HG03108 (cell line): ENCODE results near the gene OSBPL10.
"Not testable (repeated sequence)": the region's sequence is repeated elsewhere in the genome, so short reads cannot be mapped to it uniquely, and the experiment has no call there.

ENCODE experiments used
- ATAC-seq: cut with Tn5 transposase; IDR thresholded peaks from one replicate; pipeline ENCODE4 v1.9.1; 2021; ENCODE audit warnings: moderate library complexity; ENCODE audit not compliant: unreplicated experiment

The OSBPL10 gene

DNA sequence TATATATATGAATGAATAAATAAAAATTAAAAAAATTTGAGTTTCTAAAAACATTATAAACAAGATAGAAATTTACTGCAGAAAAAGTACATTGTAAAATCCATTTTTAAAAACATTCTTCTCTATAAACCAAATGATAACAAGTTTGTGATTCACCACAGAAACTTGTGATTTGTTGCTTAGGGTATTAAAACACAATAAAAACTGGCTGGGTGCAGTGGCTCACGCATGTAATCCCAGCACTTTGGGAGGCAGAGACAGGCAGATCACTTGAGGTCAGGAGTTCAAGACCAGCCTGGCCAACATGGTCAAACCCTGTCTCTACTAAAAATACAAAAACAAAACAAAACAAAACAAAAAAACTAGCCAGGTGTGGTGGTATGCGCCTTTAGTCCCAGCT, 197.2 kb downstream of the OSBPL10 start:
- ATAC-seq: not testable (repeated sequence)

DNA sequence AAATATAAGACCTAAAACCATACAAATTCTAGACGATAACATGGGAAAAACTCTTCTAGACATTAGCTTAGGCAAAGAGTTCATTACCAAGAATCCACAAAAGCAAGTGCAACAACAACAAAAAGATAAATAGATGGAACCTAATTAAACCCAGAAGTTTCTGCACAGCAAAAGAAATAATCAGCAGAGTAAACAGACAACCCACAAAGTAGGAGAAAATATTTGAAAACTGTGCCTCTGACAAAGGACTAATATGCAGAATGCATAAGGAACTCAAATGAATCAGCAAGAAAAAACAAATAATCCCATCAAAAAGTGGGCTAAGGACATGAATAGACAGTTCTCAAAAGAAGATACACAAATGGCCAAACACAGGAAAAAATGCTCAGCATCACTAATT, 198.8 kb downstream of the OSBPL10 start:
- not testable (repeated sequence) for ATAC-seq

DNA sequence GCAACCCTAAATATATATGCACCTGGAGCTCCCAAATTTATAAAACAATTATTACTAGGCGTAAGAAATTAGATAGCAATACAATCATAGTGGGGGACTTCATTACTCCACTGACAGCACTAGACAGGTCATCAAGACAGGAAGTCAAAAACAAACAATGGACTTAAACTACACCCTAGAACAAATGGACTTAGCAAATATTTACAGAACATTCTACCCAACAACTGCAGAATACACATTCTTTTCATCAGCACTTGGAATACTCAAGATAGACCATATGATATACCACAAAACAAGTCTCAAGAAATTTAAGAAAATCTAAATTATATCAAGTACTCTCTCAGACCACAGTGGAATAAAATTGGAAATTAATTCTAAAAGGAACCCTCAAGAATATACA, 201.5 kb downstream of the OSBPL10 start:
- no peak for ATAC-seq

DNA sequence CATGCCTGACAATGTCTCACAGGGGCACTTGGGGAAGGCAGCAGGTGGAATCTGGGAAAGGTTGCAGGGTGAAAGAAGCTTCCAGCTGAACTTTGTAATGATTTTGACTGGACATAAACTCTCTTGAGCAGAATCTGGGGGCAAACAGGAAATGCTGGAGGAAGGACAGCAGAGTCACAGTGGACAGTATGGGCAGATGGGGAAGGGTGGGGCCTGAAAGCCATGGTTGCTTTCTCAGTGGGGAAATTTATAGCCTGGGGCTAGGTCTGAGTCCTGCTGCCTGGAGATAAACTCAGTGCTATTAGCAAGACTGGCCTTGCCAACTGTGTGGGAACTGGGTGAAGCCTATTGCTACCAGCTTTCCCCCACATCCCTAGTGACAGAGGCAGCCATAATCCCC, 203.2 kb downstream of the OSBPL10 start:
- no peak for ATAC-seq

DNA sequence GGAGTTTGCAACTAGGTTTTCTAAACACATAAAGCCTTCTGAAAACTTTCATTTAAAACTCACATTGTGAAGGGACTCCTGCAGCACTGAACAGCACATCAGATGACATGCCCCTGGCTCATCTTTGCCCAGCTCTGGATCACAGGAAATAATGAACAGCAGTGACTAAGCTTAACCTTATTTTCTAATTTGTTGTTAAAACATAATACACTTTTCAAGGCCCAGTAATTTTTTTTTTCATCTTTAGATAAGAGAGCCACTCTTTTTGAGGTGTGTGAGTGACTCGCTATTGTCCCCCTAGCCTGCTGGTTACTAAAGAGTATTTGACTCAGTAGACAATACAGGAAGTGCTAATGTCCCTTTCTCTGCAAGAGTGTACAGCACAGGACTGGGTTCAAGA, 204.0 kb downstream of the OSBPL10 start:
- no peak for ATAC-seq

DNA sequence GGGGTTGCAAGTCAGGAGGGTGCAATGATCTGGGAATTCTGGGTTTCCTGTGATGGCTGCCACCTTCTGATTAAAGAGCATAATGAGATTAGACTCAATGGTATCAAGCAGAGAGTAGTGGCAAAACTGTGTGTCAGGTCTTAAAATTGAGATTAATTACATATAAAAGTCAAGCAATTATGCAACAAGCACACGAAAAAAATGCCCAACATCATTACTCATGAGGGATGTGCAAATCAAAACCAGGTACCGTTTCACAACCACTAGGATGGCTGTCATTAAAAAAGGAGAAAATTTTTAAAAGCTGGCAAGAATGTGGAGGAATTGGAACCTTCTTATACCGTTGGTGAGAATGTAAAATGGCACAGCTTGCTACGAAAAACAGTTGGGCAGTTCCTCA, 205.0 kb downstream of the OSBPL10 start:
- ATAC-seq: no peak

DNA sequence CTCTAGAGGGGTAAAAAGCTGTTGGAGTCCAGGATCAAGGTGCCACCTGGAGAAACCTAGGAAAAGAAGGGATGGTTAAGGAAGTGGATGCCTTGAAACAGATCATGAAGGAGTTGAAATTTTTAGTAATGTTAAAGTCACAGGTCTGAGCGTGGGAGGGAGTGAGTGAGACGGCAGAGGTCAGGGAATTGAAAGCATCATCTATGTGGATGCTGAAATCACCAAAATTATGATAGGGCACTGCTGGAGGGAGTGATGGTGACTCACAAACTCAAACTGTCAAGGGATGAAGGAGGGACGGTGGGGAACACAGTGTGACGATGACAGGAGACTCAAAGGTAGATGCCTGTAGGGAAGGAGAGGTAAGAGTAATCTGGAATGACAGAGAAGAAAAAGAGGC, 205.7 kb downstream of the OSBPL10 start:
- ATAC-seq: no peak

DNA sequence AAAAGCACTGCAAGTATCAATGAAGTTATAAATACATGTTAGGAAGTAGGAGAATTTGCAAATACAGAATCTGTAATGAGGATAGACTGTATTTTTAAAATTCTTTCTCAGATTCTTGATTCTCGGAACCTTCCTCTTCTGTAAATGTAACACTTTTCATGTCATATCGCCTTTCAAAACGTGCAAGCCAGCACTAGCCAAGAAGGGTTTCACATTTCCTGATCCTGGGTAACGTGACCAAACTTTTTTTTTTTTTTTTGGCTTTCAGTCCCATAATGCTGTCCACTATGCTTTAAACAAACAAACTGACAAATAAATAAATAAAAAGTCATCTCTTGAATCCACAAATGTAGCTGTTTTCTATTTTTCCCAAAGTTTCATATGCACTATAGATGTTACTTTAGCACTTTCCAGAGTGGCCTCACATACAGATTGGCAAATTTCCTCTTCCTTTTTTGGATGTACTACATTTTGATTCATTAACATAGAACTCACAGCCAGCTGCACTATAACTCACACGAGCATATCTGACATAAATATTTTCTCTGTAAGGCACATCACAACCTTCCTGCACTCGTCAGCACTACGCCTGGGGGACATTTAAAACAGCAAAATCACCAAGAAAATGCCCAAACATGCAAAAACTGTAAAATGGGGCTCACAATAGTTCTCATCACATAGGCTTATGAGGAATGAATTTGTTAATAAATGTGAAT, 208.1 kb downstream of the OSBPL10 start:
- ATAC-seq: no peak

DNA sequence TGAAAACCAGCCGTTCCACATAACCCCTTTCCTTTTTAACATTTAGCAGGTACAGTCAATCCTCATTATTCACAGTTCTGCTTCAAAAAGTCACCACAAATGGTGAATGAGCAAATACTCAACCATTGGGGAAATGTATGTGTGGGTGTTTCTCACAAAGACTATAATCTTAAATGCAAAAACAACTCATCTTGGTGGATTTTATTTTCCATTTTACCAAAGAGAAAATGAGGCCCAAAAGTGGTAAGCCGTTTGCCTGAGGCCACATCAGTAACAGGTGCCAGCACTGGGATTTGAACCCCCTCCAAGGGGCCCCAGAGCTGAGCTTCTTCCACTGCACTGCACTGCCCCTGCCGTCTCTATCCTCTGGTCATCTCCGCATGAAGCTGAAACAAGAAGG, 208.8 kb downstream of the OSBPL10 start:
- no peak for ATAC-seq

DNA sequence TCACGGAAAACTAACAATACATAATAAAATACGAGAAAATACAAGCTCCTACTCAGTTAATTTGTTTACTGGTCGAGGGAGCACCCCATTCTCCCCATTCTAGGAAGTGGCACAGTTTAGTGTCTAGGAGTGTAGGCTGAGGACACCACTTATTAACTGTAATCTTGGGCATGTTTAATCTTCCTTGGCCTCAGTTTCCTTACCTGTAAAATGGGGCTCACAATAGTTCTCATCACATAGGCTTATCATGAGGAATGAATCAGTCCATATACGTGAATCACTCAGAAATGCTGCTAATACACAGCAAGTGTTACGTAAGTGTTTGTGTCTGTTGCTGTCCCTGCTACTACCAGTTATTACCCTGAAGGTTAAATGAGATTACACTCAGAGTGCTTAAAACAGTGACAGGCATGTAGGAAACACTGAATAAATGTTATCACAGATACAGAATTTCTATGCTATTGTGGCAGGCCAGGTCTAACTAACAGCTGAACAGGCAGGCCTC, 210.2 kb downstream of the OSBPL10 start:
- no peak for ATAC-seq

DNA sequence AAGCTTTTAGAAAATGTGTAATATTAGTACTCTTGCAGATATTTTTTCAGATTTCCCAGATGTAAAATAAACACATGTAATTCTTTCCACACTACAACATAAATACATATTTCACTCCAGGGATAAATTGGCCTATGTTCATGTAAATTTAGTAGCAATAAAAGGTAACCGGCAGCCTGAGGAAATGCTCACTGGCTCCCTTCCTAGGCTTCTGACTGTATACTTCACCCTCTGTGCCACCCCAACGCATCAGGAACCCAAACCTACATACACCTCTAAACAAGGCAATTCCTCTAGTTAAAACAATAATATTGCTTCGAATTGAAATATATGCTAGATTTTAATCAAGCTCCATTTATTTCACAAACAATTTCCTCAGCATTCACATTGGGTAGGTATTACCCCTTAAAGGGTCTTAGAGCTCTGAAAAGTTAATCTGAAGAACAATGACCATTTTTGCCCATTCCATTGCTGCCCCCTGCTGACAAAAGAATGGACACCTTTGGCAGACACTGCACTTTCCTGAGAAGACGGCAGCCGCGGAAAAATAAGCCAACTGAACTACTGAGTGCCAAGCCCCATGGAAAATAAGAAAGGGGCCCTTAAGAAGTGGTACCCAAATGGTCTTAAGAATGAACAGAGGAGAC, 212.5 kb downstream of the OSBPL10 start:
- no peak for ATAC-seq

DNA sequence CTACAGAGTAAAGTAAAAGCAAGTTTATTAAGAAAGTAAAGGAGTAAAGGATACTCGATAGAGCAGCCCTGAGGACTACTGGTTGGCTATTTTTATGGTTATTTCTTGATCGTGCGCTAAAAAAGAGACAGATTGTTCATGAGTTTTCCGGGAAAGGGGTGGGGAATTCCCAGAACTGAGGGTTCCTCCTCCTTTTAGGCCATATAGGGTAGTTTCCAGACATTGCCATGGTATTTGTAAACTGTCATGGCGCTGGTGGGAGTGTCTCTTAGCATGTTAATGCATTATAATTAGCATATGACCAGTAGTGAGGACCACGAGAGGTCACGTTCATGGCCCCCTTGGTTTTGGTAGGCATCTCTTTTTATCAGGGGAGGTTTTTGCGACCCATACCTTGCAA, 213.1 kb downstream of the OSBPL10 start:
- ATAC-seq: no peak

DNA sequence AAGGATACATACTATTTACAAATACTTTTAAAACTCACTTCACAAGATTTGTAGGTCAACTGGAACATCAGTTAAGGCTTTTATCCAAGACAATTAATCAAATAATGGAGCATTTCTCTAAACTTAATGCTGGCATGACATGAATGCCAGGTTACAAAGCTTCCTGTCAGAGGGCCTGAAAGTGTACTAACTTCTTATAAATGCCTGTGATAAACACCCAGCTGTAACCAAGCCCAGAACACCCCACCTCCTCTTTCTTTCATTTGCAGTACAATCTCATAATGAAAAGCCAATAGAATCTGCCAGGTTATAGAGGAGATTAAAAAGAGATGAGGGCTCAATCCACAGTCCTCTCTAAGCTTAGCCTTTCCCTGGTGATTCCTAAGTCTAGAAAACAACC, 214.4 kb downstream of the OSBPL10 start:
- no peak for ATAC-seq

DNA sequence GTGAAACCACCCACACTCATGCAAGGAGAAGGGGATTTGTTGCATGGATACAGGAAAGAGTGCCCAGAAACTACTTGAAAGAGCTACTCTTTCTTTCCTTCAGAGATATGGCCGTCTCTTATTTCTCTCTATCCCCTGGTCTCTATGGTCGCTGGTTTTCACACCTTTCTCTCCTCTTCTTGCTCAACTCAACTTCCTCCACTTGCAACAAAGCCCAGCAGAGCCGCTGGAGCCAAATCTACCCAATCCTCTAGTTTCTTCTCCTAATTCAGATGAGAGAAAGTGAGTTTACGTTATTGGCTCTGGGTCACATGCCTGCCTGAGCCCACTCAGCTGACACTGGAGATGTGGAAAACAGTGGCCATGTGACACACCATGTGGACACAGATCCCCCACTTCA, 215.2 kb downstream of the OSBPL10 start:
- ATAC-seq: no peak

DNA sequence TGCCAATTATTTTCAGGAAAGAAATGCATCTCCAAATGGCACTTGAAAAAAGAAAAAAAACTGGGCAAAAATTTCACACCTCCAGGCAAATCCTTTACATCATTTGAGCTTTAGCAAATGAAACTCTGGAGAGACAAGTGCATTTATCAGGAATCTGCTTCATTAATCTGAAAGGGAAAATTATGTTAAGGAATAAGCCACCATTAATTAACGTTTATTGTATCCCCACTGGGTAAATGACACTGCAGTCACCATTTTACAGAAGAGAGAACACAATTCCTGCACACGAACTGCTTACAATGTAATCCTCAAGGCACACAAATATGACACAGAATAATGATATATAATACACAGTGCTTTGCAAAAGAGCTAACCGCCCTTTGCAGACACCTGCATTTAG, 217.3 kb downstream of the OSBPL10 start:
- no peak for ATAC-seq

DNA sequence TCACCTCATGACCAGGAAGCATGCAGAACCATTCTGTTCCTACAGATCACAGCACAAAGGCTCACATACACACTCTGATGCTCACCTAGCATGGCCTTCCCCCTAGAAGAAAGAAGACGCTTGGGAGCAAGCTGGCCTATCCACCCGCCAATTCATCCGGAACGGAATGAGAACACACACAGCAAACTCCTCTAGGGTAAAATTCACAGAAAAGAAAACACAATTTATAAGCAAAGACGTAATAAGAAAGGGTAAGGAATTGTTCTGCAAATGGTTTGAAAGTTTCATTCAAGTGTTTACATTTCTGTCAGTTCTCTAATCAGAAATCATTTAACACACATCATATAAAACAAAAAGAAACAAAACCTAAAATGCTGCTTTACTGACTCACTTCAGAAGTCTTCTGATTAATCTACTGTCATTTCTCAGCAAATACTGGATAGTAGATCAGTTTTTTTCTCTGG, 218.1 kb downstream of the OSBPL10 start:
- no peak for ATAC-seq

DNA sequence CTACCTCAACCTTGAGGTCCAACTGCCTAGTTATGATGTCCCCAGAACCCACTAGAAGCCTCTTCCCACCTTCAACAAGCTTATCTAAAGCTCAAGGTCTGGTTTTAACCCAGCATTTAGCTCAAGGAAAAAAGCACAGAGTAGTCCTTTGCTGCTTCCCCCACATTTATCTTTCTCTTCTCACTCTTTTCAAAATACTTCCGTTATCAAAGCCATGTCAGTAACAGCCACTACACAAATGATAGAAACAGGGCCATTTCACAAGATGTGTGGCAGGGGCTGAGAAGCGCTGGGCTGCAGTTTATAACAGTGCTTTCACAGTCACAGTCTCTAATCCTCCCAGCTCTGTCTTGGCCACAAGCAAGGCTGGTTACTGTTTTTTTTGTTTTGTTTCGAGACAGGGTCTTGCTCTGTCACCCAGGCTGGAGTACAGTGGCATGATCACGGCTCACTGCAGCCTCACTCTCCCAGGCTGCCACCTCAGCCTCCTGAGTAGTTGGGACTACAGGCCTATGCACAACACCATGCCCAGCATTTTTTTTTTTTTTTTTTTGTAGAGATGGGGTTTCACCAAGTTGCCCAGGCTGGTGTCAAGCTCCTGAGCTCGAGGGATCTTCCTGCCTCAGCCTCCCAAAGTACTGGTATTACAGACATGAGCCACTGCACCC, 218.8 kb downstream of the OSBPL10 start:
- no peak for ATAC-seq

DNA sequence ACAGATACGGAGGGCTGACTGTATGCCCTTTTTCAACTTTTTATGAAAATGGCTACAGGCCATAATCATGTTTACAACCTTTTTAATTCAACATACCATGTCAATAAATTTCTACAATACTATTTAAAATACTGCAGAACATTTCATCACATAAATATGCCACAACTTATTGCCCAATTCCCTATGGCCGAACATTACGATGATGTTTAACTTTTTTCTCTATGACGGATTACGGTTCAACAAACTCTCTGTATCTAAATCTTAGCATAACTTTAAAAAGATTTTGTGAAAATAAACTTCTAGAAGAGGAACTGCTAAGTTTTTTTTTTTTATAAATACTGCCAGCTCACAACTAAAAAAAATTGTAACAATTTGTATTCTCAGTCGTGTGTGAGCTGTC, 220.4 kb downstream of the OSBPL10 start:
- ATAC-seq: no peak

DNA sequence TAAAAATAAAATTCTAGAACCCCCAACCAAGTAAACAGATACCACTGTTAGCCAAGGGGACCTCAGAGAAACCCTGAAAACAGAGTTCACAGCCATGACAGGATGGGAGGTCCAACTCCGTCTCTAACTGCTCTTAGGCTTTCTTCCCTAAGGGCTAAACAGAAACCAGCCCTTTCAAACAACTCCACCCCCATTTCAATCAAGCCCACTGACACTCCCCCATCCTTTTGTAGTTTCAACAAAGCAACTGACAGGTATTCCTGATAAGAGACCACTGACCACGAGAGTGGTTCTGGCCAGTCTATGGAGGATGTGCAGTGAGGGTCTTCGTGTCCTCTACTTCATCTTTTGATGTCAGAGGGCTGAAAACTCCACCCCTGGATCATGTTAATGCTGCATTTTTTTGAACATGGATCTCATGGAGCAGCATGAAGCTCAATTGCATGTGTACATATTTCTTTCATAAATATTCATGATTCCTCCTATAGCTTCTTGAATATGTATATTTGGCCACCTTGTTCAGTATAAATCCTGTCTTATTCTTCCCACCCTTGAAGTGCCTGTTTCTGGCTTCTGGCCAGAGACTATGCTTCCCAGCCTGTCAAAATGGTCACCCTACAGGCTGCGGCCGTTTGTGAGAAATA, 222.6 kb downstream of the OSBPL10 start:
- ATAC-seq: no peak

DNA sequence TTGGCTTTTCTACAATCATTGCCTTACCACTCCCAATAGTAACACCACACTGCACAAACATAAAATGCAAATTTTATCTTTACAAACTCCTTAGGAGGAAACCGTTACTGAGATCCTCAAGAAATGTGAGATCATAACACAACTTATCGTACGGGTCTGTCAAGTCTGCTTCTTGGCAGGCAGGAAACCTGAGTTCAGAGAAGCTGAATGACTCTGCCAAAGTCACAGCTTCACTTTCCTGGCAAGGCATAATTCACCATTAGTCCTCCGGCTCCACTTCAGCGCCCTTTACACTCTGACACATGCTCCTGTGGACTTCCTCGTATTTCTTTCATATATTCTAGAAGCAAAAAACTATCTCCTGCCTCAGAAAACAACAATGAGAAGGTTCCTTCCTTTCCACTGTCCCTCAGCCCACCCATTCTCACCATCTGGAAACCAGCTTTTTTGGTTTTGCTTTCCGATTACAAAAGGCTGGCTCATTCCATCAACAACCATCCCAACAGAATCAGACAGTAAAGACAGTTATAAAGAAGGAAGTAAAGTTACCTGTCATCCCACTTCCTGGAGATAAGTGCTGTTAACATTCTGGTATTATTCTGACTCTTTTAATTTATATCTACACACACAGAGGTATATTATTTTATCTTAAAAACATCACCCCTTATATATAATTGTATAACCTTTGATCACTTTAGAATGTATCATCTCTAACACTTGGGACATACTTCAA, 225.0 kb downstream of the OSBPL10 start:
- no peak for ATAC-seq
